ENCODE data around the gene HPS4. TPM values are rescaled to one million over a fixed set of nuclear protein-coding genes. Genes with fewer than 3 reads are reported as not detected.

Gene HPS4
- total RNA-seq, 1 donor from 2014 or later = 46.1 TPM

- DNase-seq (ENCODE audit: extremely low spot score, unreplicated experiment) = no peak
- Mint-ChIP-seq H3K27me3 (no peaks in the 10 kb centered on the region), H3K4me3 (peak overlapping the region; percentile 97), H3K4me1 (ENCODE audit: unreplicated experiment) (peaks cover 32% of the 10 kb centered on the region), H3K9me3 (no peaks in the 10 kb centered on the region), H3K27ac (peak overlapping the region; percentile 96), H3K36me3 (peaks cover 9% of the 10 kb centered on the region)
- TF ChIP-seq, protein P1, sequence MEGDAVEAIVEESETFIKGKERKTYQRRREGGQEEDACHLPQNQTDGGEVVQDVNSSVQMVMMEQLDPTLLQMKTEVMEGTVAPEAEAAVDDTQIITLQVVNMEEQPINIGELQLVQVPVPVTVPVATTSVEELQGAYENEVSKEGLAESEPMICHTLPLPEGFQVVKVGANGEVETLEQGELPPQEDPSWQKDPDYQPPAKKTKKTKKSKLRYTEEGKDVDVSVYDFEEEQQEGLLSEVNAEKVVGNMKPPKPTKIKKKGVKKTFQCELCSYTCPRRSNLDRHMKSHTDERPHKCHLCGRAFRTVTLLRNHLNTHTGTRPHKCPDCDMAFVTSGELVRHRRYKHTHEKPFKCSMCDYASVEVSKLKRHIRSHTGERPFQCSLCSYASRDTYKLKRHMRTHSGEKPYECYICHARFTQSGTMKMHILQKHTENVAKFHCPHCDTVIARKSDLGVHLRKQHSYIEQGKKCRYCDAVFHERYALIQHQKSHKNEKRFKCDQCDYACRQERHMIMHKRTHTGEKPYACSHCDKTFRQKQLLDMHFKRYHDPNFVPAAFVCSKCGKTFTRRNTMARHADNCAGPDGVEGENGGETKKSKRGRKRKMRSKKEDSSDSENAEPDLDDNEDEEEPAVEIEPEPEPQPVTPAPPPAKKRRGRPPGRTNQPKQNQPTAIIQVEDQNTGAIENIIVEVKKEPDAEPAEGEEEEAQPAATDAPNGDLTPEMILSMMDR (conservative IDR thresholded peaks at IDR 0.05) = no peak
Observed at GRCh38 chr22:26485806-26486390, 2.3 kb upstream of the HPS4 start.

- H3K27me3 Mint-ChIP-seq = no peaks in the 10 kb centered on the region
- peak overlapping the region; percentile 97 for H3K4me3 Mint-ChIP-seq
- no peaks in the 10 kb centered on the region for H3K9me3 Mint-ChIP-seq
- DNase-seq (ENCODE audit: extremely low spot score, unreplicated experiment) = no peak
- peaks cover 32% of the 10 kb centered on the region for H3K4me1 Mint-ChIP-seq (ENCODE audit: unreplicated experiment)
- H3K36me3 Mint-ChIP-seq = peaks cover 6% of the 10 kb centered on the region
- TF ChIP-seq, protein P1 (conservative IDR thresholded peaks at IDR 0.05) = no peak
- peak overlapping the region; percentile 96 for H3K27ac Mint-ChIP-seq
Observed at GRCh38 chr22:26485013-26485412, 1.4 kb upstream of the HPS4 start.

DNA sequence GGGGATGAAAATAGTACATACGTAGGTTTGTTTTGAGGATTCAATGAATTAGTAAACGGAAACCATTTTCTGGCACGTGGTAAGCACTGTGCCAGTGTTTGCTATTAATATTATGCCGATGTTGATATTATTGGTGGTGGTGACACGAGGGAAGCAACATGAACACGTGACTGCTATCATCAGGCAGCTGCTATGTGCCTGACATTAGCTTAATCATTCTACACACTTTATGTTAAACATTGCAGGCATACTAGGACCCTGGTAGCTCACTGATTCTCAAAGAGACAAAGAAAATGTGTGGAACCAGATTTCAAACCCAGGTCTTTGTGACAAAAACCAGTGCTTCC is 750 bp upstream of the HPS4 start:
- Mint-ChIP-seq H3K36me3 (peaks cover 6% of the 10 kb centered on the region), H3K27ac (peak overlapping the region; percentile 96), H3K4me3 (peak overlapping the region; percentile 97), H3K27me3 (no peaks in the 10 kb centered on the region), H3K9me3 (no peaks in the 10 kb centered on the region), H3K4me1 (ENCODE audit: unreplicated experiment) (peaks cover 39% of the 10 kb centered on the region)
- TF ChIP-seq, protein P1 (conservative IDR thresholded peaks at IDR 0.05) = no peak
- no peak for DNase-seq (ENCODE audit: extremely low spot score, unreplicated experiment)

- H3K9me3 Mint-ChIP-seq = no peaks in the 10 kb centered on the region
- peak overlapping the region; percentile 96 for H3K27ac Mint-ChIP-seq
- H3K27me3 Mint-ChIP-seq = no peaks in the 10 kb centered on the region
- TF ChIP-seq, protein P1 (conservative IDR thresholded peaks at IDR 0.05) = no peak
- H3K4me3 Mint-ChIP-seq = peak overlapping the region; percentile 97
- DNase-seq (ENCODE audit: extremely low spot score, unreplicated experiment) = no peak
- peaks cover 44% of the 10 kb centered on the region for H3K4me1 Mint-ChIP-seq (ENCODE audit: unreplicated experiment)
- H3K36me3 Mint-ChIP-seq = peaks cover 6% of the 10 kb centered on the region
Observed at GRCh38 chr22:26483043-26483438, 542 bp downstream of the HPS4 start.

DNA sequence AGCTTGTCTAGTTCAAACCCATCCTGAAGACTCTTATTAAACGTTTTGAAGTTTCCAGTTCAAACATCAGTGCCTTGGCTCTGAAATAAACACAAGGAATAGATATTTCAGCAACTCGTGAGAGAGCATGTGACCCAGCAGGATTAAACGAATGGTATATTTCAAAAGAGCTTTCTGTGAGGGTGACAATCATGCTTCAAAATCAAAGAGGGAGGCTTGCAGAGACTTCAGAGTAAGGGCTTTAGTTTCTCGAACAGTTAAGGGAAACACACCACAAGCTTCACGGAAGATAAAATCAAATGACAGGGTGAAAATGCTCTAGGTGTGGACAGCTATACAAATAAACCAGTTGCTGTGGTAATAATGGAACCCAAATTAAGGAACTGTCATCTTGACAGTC is 1.4 kb downstream of the HPS4 start:
- Mint-ChIP-seq H3K36me3 (peaks cover 10% of the 10 kb centered on the region), H3K27me3 (no peaks in the 10 kb centered on the region), H3K9me3 (no peaks in the 10 kb centered on the region), H3K4me1 (ENCODE audit: unreplicated experiment) (peaks cover 50% of the 10 kb centered on the region), H3K4me3 (peak overlapping the region; percentile 97), H3K27ac (peak overlapping the region; percentile 96)
- no peak for DNase-seq (ENCODE audit: extremely low spot score, unreplicated experiment)
- TF ChIP-seq, protein P1 (conservative IDR thresholded peaks at IDR 0.05) = no peak

DNA sequence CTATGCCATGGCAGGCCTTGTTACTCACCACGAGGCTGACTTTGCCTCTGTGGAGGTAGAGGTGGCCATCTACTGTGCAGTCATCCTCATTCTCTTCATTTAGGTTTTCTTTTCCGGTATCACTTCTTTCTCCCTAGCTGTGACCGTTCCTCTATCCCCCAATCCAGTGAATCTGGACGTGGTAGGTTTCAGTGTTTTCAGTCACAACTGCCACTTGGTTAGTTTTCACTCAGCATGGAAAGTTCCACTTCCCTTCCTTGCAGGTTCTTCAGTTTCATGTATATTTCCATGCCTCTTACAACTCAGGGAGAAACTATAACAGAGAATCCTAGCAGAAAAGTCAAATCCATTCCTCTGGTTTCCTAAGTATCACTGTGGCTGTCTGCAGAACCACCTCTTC is 1.9 kb downstream of the HPS4 start:
- Mint-ChIP-seq H3K27me3 (no peaks in the 10 kb centered on the region), H3K4me3 (peak overlapping the region; percentile 97), H3K27ac (peak overlapping the region; percentile 47), H3K4me1 (ENCODE audit: unreplicated experiment) (peaks cover 50% of the 10 kb centered on the region), H3K36me3 (peaks cover 10% of the 10 kb centered on the region), H3K9me3 (no peaks in the 10 kb centered on the region)
- no peak for DNase-seq (ENCODE audit: extremely low spot score, unreplicated experiment)
- TF ChIP-seq, protein P1 (conservative IDR thresholded peaks at IDR 0.05) = no peak

All from type B pancreatic cell (in vitro differentiated cells).